ENCODE measurements around the gene EDN3.

The EDN3 gene

DNA sequence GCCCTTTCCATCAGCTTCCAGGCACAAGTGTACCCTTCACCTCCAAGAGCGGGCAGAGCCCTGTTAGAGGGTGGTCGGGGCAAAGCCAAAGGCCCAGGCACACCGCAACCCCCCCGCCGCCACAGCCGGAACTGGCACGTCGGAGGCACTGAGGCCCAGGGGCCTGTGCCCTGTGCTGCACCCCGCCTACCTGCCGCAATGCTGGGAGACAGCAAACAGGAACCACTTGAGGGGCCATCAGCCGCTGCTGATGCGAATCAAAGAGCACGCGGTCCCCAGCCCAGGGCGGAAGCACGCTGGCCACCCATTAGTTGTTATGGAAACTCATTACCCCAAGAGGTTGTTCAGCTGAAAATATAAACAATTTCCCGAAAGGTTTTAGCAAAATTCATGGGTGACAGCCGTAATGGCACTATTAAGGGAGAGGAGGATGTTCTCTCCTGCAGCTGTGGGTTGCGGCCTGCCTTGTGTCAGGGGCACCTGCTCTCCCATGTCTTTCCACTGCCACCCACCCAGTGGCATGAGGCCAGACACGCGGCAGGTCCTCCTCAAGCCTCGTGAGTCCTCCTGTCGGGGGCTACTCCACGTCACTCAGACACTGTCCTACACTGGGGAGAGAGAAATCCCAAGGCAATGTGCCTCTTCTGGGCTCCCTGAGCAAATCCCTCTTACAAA, 65.3 kb downstream of the EDN3 start:
- no peak for DNase-seq

DNA sequence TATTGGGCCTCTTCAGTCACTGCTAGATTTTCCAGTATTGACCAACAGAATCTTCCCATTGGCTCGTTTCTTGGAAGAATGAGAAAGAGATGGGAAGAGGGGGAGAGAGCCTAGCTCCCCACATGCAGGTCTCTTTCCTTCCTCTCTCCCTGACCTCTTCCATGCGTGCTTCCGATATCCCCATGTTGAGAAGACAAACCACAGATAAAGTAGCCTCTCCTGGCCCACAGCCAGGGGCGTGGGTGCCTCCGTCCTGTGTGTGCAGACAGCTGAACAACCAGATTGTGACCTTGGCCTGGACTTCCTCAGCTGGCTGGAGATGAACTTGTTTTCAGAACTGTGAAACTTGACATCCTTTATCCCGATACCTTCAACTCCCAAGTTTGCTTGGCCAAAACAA, 71.0 kb downstream of the EDN3 start:
- DNase-seq, result no peak

DNA sequence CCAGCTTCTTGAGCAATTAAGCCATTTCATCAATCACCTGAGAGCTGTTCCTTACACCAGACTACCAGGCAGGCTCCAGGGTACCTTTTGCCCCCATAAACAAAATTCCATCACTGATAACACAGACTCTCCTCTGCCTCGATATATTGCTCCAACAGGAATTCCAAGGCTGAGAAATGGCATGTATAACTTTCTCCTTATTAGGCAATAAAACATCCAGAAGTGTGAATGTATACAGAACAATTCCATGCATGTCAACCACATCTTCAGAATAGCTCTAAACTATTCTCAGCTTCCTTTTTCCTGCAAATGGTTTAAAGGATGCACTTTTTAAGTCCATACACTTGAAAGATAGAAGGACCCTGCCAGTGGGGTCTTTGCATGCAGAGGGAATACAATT, 73.8 kb downstream of the EDN3 start:
- no peak for DNase-seq

DNA sequence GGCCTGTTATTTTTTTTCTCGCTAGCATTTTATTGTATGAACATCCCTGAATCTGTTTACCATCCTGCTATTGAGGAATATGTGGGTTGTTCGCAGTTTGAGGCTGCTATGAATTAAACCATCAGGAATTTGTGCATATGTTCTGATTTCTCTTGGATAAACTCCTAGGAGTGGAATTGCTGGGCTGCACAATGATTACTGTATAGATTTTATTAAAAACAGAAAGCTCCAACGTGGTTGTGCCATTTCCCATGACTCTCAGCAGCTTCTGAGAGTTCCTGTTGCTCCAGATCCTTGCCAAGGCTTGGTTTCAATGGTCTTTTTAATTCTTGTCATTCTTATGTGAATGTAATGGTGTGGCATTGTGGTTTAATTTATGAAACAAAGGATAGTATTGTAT, 75.1 kb downstream of the EDN3 start:
- DNase-seq, result no peak

All from NCI-H510A treated with DMSO at 0.1 percent for 48 hours (cell line).